ENCODE measurements around the gene PIGQ.
A peak's percentile ranks its signal among the peaks of the same experiment; 100 is the strongest.

Gene PIGQ

GRCh38 chr16:572865-573650 lies 3.3 kb downstream of the PIGQ start:
- no peak for DNase-seq

- no peak for DNase-seq
Measured at GRCh38 chr16:574021-574760, 4.4 kb downstream of the PIGQ start.

GRCh38 chr16:575354-576196 lies 5.8 kb downstream of the PIGQ start:
- DNase-seq = no peak

- no peak for DNase-seq
Measured at GRCh38 chr16:576197-576822, 6.5 kb downstream of the PIGQ start.

GRCh38 chr16:576823-577201 lies 7.0 kb downstream of the PIGQ start:
- no peak for DNase-seq

- DNase-seq = no peak
Measured at GRCh38 chr16:577796-578195, 8.0 kb downstream of the PIGQ start.

- no peak for DNase-seq
Measured at GRCh38 chr16:578232-578869, 8.6 kb downstream of the PIGQ start.

GRCh38 chr16:578870-579405 lies 9.2 kb downstream of the PIGQ start:
- DNase-seq = peak; percentile 64 to 75

GRCh38 chr16:580141-580945 lies 10.6 kb downstream of the PIGQ start:
- DNase-seq = no peak

- no peak for DNase-seq
Measured at GRCh38 chr16:580946-581498, 11.3 kb downstream of the PIGQ start.

GRCh38 chr16:582218-582613 lies 12.4 kb downstream of the PIGQ start:
- no peak for DNase-seq

GRCh38 chr16:582614-583331 lies 13.0 kb downstream of the PIGQ start:
- DNase-seq = no peak

GRCh38 chr16:583470-583814 lies 13.7 kb downstream of the PIGQ start:
- DNase-seq = no peak

- DNase-seq = no peak
Measured at GRCh38 chr16:583815-584591, 14.2 kb downstream of the PIGQ start.

- DNase-seq = no peak
Measured at GRCh38 chr16:585351-585750, 15.6 kb downstream of the PIGQ start.

- DNase-seq = no peak
Measured at GRCh38 chr16:586047-586644, 16.4 kb downstream of the PIGQ start.

GRCh38 chr16:586645-587590 lies 17.1 kb downstream of the PIGQ start:
- DNase-seq = no peak

- DNase-seq = peak; percentile 63 to 67
Measured at GRCh38 chr16:588639-588888, 18.8 kb downstream of the PIGQ start.
